ENCODE results near the gene MORN2. TPM values are rescaled to one million over a fixed set of nuclear protein-coding genes. Genes with fewer than 3 reads are reported as not detected.
"Not testable (repeated sequence)": the region's sequence is repeated elsewhere in the genome, so short reads cannot be mapped to it uniquely, and the experiment has no call there.

Gene MORN2
- total RNA-seq, result 10 to 100 TPM in 3 of 4 donors, 1 to 10 TPM in 1; 9.1 to 21.6 (median 14.2) TPM

DNA sequence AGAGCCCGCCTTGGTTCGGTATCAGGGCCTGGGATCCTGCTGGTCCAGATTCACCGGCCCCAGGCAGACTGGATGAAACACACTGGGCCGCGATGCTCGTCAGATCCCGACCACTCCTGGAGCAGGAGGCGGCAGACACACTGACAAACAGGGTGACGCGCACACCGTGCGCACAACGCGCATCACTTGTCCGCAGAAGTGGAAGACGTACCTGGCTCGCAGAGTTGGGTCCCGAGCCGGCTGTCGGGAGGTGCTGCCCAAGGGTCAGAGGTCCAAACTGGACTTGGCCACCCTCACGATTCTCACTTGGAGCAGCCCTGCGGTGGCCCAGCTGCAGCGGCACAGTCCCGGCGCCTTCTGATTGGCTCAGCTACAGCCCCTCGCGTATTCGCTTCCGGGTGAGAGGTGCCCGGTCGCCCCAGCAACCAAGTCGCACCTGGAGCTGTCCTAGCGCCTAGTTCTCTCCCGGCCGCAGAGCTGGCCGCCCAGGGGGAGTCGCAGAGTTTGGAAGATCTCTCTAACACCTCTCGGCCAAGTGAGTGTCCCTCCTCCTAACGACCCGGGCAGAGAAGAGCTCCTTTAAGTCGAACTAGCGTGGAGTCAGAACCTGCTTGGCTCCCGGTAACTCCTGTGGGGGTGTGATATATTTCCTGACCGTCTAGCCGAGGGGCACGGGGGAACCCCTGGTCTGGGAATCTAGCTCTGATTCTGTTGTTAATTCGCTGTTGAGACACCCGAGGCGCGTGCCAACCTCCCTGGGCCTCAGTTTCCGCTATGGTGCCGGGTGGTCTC is at the start of gene MORN2, which contains the start of gene DHX57:
MORN2 (plus strand) TSS at position 401 of the 792 bp plus-strand sequence.
DHX57 (minus strand) TSS at position 359 of the 792 bp plus-strand sequence. CDS start 7,529 bp downstream, outside the sequence.
- peak within 1 kb of the TSS; percentile 55 to 73 for H3K4me3 ChIP-seq
- no peaks in the 10 kb centered on the region for H3K27me3 ChIP-seq
- H3K27ac ChIP-seq, result peak within 1 kb of the TSS; percentile 1 to 84 (median 80)
- peak; percentile 24 to 37 for TF ChIP-seq POLR2A (IDR thresholded peaks at IDR 0.05)
- TF ChIP-seq POLR2AphosphoS5 (IDR thresholded peaks at IDR 0.05), result peak; percentile 46
- TF ChIP-seq, protein P1, sequence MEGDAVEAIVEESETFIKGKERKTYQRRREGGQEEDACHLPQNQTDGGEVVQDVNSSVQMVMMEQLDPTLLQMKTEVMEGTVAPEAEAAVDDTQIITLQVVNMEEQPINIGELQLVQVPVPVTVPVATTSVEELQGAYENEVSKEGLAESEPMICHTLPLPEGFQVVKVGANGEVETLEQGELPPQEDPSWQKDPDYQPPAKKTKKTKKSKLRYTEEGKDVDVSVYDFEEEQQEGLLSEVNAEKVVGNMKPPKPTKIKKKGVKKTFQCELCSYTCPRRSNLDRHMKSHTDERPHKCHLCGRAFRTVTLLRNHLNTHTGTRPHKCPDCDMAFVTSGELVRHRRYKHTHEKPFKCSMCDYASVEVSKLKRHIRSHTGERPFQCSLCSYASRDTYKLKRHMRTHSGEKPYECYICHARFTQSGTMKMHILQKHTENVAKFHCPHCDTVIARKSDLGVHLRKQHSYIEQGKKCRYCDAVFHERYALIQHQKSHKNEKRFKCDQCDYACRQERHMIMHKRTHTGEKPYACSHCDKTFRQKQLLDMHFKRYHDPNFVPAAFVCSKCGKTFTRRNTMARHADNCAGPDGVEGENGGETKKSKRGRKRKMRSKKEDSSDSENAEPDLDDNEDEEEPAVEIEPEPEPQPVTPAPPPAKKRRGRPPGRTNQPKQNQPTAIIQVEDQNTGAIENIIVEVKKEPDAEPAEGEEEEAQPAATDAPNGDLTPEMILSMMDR (IDR thresholded peaks at IDR 0.05), result no peak
- TF ChIP-seq EP300 (IDR thresholded peaks at IDR 0.05), result no peak
- WGBS, 2 donors (ENCODE audit: low coverage in 1 of 2), result 0% methylated on average over 8 of the region's 52 CpGs; no CpG with 5 or more reads in 1 of the 2 donors
- ATAC-seq, result peak; percentile 99
- no peaks in the 10 kb centered on the region for H3K9me3 ChIP-seq
- H3K4me1 ChIP-seq, result peaks cover 2 to 26% (median 4%) of the 10 kb centered on the region in 3 donors
- H3K36me3 ChIP-seq, result peaks cover 0 to 6% of the 10 kb centered on the region in 2 donors

- WGBS, 2 donors (ENCODE audit: low coverage in 1 of 2), result 61 to 90% methylated on average over 7 to 9 of the region's 10 CpGs
- not testable (repeated sequence) for H3K27ac ChIP-seq, H3K9me3 ChIP-seq, H3K4me1 ChIP-seq, H3K4me3 ChIP-seq, H3K27me3 ChIP-seq
- peaks cover 0 to 87% of the 10 kb centered on the region in 2 donors for H3K36me3 ChIP-seq
- ATAC-seq, result peak; percentile 46
Observed at GRCh38 chr2:38827539-38828145, 48.1 kb upstream of the MORN2 start.

- H3K27me3 ChIP-seq, result no peaks in the 10 kb centered on the region
- H3K27ac ChIP-seq, result no peak overlapping the region
- H3K9me3 ChIP-seq, result no peaks in the 10 kb centered on the region
- no peak overlapping the region for H3K4me3 ChIP-seq
- TF ChIP-seq, protein P1 (IDR thresholded peaks at IDR 0.05), result no peak
- TF ChIP-seq POLR2A (IDR thresholded peaks at IDR 0.05) (no peak), EP300 (IDR thresholded peaks at IDR 0.05) (no peak), POLR2AphosphoS5 (IDR thresholded peaks at IDR 0.05) (no peak)
- no peak for ATAC-seq
- H3K4me1 ChIP-seq, result no peaks in the 10 kb centered on the region
- H3K36me3 ChIP-seq, result peaks cover 0 to 87% of the 10 kb centered on the region in 2 donors
- WGBS, 2 donors (ENCODE audit: low coverage in 1 of 2), result 67 to 75% methylated on average over 4 of the region's 4 CpGs
Observed at GRCh38 chr2:38828460-38828859, 47.3 kb upstream of the MORN2 start.

DNA sequence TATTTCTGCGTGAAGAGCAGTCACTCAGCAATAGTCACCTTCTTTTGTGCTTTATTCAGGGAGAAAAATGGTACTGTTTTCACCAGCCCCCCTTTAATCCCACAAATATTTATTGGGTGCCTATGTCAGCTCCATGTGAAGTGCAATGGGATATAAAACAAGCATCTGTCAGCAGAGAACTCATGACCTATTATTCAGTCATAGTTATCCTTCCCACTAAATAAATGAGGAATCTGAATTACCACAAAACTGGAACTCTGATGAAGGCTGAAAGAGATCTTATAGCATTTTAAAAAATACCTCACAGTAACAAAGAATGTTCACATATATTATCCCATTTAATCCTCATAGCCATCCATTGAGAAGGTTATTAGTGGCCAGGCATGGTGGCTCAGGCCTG is 45.8 kb upstream of the MORN2 start:
- Histone ChIP-seq H3K4me1 (no peaks in the 10 kb centered on the region), H3K4me3 (no peak overlapping the region), H3K27ac (no peak overlapping the region), H3K27me3 (no peaks in the 10 kb centered on the region), H3K9me3 (no peaks in the 10 kb centered on the region), H3K36me3 (peaks cover 0 to 87% of the 10 kb centered on the region in 2 donors)
- ATAC-seq, result no peak
- TF ChIP-seq, protein P1 (IDR thresholded peaks at IDR 0.05), result no peak
- no peak for TF ChIP-seq POLR2AphosphoS5 (IDR thresholded peaks at IDR 0.05)
- no peak for TF ChIP-seq EP300 (IDR thresholded peaks at IDR 0.05)
- no peak for TF ChIP-seq POLR2A (IDR thresholded peaks at IDR 0.05)
- WGBS, 2 donors (ENCODE audit: low coverage in 1 of 2), result 100% methylated on average over 1 of the region's 1 CpG

DNA sequence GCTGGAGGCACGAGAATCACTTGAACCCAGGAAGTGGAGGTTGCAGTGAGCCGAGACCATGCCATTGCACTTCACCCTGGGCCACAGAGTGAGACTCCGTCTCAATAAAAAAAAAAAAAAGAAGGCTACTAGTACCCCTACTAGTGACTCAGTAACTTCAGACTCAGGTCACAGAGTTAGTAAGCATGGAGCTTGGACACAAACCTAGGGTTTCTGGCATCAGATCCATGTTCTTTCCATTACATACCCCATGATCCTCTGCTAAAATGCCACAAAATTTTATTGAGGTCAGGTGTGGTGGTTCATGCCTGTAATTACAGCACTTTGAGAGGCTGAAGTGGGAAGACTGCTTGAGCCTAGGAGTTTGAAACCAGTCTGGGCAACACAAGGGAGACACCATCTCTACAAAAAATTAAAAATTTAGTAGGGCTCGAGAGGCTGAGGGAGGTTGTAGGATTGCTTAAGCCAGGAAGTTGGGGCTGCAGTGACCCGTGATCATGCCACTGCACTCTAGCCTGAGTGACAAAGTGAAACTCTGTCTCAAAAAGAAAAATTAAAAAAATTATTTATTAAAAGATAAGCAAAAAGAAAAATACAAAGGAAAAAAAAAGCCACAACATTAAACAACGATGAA is 45.1 kb upstream of the MORN2 start:
- Histone ChIP-seq H3K27me3 (no peaks in the 10 kb centered on the region), H3K27ac (no peak overlapping the region), H3K4me3 (no peak overlapping the region), H3K4me1 (no peaks in the 10 kb centered on the region), H3K36me3 (peaks cover 0 to 87% of the 10 kb centered on the region in 2 donors), H3K9me3 (no peaks in the 10 kb centered on the region)
- ATAC-seq, result no peak
- 82 to 91% methylated on average over 5 of the region's 6 CpGs for WGBS, 2 donors (ENCODE audit: low coverage in 1 of 2)
- TF ChIP-seq EP300 (IDR thresholded peaks at IDR 0.05), result no peak
- no peak for TF ChIP-seq POLR2A (IDR thresholded peaks at IDR 0.05)
